Endometrial microvascular endothelial cells (primary cell): ENCODE data around the gene MBTPS1. TPM values are rescaled to one million over a fixed set of nuclear protein-coding genes. Genes with fewer than 3 reads are reported as not detected.

Experiments used
- in situ Hi-C: cut with HindIII; loops from 2 replicates; pipeline ENCODE4 v1.10.0; 2017; ENCODE audit warnings: low sequenced_read_pairs, low pct_unique_long_range_greater_than_20kb; ENCODE audit errors: inconsistent ontology term
- total RNA-seq: library from RNA; depleted of rRNA; stranded (reverse); fragments of >200 nt; gene quantifications from one replicate; pipeline ENCODE4 v1.2.3, GENCODE V29; 2015; ENCODE audit errors: inconsistent ontology term

MBTPS1 gene
- total RNA-seq, 1 donor from 2014 or later = 135 TPM

DNA sequence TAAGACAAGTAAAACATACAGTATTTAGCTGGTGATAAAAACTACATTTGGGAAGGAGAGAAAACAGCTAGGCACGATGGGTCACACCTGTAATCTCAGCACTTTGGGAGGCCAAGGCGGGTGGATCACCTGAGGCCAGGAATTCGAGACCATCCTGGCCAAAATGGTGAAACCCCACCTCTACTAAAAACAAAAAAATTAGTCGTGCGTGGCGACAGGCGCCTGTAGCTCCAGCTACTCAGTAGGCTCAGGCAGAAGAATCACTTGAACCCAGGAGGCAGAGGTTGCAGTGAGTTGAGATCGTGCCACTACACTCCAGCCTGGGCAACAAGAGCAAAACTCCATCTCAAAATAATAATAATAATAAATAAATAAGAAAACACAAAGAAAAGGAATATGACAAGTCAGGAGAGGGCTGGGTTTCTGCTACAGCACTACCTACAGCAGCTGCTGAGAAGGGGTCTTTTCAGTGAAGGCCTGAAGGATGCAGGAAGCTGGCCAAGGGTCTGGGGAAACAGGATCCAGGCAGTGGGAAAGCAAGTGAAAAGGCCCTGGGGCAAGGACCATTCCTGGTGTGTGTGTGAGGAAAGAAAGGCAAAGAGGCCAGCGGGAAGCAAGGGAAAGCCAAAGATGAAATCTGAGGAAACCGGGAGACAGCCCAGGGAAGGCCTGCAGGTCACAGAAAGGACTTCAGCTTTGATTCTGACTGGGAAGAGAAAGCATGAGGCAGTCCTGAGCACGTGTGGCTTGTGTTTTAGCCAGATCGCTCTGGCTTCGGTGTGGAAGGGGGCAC lies 10.6 kb downstream of the MBTPS1 start:
- in situ Hi-C loops = no loop called here

DNA sequence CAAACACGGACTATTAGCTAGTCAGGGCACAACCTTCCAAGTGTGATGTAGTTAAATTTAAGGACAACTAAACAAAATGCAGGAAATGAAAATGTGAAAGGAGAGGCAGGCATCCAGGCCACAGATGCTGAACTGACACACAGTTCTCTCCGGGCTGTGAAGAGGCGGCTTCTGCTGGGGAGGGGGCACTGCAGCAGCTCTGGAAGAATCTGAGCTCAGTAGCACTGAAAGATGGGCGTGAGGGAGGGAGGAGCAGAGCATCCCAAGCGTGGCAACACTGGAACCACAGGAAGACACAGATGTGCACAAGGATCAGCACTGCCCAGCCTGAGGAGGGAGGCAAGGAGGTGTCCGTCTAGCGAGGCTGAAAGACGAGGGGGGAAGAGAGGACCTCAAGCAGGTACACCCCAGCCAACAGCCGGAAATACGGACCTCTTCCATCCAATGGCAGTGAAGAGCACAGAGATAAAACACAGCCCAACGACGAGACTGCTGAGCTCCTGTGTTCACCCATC lies 11.4 kb downstream of the MBTPS1 start:
- in situ Hi-C loops = no loop called here

DNA sequence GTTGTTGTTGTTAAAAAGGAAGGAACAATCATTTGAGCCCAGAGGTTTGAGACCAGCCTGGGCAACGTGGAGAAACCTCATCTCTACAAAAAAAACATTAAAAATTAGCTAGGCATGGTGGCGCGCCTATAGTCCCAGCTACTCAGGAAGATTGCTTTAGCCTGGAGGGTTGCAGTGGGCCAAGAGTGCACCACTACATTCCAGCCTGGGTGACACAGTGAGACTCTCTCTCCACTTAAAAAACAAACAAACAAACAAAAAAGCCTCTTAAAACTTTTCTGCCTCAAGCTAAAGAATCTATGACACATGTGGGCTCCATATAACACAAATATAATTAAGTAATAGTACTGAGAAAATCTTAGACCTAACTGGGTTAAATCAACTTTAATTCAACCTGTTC lies 12.5 kb downstream of the MBTPS1 start:
- in situ Hi-C loops = no loop called here

- in situ Hi-C loops = no loop called here
These were observed 13.1 kb downstream of the MBTPS1 start for GRCh38 chr16:84103678-84104077.

GRCh38 chr16:84098939-84099338 lies 17.8 kb downstream of the MBTPS1 start:
- in situ Hi-C loops = no loop called here

DNA sequence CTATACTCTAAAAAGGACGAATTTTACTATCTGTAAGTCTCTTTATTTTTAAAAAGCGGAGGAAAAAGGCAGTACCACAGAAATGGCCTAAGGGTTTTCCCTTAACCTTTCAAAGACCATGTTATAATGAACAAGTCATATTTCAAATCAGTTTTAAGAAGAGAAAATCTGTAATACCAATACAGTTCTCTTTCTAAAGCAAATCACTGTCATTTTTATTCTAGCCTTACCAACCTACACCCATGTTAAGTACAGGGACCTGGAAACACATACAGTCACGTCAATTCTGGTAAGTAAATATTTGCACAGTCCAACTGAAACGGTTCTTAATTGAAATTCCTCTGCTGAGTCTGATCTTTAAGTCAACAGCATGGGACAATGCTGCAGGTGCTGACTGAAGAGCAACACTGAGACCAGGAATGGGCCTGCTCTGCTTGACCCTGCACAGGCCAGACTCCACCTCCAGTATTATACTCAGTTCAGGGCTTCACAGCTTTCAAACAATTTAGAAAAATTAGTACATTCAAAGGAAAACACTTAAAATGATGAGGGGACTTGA lies 20.2 kb downstream of the MBTPS1 start:
- in situ Hi-C loops = no loop called here

DNA sequence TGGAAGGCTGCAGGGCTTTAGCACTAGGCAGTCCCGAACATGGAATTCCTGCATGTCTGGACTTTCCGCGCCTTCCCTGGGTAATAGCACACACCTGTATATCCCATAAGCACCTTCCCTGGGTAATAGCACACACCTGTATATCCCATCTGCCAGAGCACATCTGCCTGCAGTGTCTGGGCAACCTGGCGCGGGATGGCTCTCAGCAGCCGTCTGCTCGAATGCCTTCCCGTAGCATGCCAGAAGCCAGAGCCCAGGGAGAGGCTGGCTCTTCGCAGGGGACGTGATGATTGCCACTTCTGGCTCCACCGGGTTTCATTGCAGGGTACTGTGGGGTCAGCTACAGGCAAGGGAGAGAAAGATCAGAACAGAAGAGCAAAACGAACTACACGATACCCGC lies 21.3 kb downstream of the MBTPS1 start:
- in situ Hi-C loops = no loop called here

DNA sequence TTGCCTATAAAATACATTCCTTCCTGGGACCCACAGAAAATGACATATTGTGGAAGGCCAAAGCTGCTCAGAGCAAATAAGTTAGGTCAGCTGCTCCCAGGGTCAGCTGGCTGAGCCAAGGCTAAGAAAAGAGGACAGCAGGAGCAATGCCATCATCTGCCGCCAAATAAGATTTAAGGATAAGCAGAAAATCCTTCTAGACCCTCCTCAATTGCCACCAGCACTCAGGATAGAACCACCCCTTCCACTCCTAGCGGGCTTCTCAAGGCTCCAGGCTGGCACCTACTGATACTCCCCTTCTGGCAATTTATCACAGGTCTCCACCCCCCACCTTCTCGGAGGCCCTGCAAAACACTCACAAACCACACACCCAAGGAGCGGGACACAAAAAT lies 22.9 kb downstream of the MBTPS1 start:
- in situ Hi-C loops = no loop called here

DNA sequence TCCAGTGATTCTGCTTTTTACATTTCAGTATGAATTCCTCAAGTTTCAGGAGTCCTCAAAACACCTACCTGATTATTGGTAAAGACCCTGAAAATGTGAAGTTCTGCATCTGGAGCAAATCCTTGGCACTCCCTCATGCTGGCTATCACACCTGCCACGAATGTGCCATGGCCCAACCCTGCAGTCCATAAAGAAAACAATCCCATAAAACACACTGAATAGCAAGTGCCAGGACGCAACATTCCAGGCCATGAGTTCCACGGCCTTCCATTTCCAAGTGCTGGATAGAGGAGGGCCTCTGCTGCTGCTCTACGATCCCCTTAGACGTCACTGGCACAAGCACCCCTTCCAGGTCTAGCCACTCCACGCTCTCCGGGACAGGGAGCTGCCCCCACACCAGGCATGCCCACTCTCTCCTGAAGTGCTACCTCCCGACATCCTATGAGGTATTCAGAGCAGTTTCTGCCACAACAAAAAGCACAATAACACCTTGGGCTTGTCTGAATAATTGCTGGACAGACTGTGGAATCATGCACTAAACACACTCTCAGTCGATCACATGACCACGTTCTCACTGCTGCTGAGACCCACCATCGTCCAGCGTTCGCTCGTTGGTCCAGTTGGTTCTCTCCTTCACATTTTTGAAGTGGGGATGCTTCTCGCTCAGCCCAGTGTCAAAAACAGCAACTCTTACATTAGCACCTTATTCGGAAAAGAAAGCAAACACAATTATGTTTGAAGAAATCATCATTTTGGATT lies 23.4 kb downstream of the MBTPS1 start:
- in situ Hi-C loops = no loop called here

GRCh38 chr16:84091460-84091859 lies 25.3 kb downstream of the MBTPS1 start:
- in situ Hi-C loops = no loop called here

GRCh38 chr16:84090211-84090610 lies 26.5 kb downstream of the MBTPS1 start:
- in situ Hi-C loops = no loop called here

GRCh38 chr16:84088695-84089395 lies 27.9 kb downstream of the MBTPS1 start:
- in situ Hi-C loops = no loop called here

GRCh38 chr16:84087466-84088151 lies 29.1 kb downstream of the MBTPS1 start:
- in situ Hi-C loops = no loop called here

- in situ Hi-C loops = no loop called here
These were observed 29.7 kb downstream of the MBTPS1 start for GRCh38 chr16:84087001-84087400.

DNA sequence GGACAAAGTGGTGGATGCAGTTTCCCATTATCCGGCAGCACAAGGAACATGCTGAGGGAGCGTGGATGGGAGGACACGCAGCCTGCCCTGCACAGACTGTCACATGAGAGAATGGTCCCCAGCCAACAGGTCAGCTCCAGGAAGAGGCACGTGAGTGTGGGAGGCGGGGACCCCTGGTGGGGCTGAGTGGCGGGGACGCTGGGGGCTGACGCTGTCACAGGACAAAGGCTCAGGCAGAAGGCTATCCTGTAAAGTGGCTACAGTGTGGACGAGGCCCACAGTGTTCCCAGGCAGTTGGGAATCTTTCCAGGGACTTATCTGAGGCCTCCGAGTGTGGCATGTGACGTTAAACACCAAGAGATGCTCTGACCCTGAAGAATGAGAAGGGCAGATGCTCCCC lies 30.4 kb downstream of the MBTPS1 start:
- in situ Hi-C loops = no loop called here

GRCh38 chr16:84085773-84086172 lies 31.0 kb downstream of the MBTPS1 start:
- in situ Hi-C loops = no loop called here

DNA sequence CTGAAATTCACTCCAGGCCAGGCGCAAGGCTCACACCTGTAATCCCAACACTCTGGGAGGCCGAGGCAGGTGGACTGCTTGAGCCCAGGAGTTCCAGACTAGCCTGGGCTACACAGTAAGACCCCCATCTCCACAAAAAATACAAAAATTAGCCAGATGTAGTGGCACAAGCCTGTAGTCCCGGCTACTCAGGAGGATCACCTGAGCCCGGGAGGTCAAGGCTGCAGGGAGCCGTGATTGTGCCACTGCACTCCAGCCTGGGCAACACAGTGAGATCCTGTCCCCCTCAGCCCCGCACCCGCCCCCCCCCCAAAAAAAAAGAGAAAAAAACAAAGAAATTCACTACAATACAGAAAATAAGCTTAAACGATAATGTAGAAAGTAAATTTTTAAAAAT lies 31.5 kb downstream of the MBTPS1 start:
- in situ Hi-C loops = no loop called here

DNA sequence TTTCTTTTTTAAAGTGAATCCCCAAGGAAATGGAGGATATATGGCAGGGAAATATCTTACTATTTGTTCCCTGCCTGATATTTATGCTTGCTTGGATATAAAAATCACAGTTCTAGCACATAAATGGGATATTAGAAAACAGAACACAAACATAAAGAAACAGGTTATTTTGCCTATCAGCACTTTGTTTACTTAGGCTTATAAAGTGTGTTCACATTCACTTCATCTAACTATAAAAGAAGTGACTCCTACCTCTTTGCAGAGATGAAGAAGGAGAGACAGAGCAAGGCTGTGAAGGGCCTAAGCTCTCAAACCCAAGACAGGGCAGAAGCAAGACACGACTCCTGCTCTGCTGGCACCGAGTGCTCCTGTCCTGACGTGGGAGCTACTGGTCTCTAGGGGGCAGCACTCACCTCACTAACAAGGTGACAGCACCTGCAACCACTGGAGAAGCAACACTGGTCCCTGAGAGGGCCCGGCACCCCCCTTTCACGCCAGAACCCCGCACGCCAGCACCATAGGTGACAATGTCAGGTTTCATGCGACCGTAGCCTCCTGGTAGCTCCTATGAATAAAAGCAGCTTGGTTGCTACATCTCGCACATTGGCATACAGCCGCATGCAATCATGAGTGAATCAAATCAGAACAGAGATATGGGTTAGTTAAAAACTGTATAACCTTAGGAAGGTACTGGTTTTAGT lies 32.0 kb downstream of the MBTPS1 start:
- in situ Hi-C loops = no loop called here
